Kidney (tissue), 14 donors: Measurements from ENCODE around the gene ITPKB. TPM values are rescaled to one million over a fixed set of nuclear protein-coding genes. Genes with fewer than 3 reads are reported as not detected.
"Not testable (repeated sequence)": the region's sequence is repeated elsewhere in the genome, so short reads cannot be mapped to it uniquely, and the experiment has no call there.

Experiments used
- DNase-seq, 5 donors: peaks; one replicate each; pipeline ENCODE4 v3.0.0-alpha.2; 2013 to 2020
- FAIRE-seq: peaks from 2 replicates; lab custom pipeline; 2012; peaks lifted over from hg19 to GRCh38; lab: Jason Lieb, UNC
- H3K27ac ChIP-seq, 2 donors: one replicate each; pipeline ENCODE4 v1.7.0; 2013; ENCODE audit warnings: low read depth in 2 of 2, low read length in 2 of 2, inconsistent platforms in 1 of 2
- H3K27me3 ChIP-seq: one replicate; pipeline ENCODE4 v1.7.1; 2013; ENCODE audit warnings: low read length, inconsistent platforms; ENCODE audit not compliant: control insufficient read depth, insufficient read depth
- H3K36me3 ChIP-seq, 3 donors: one replicate each; pipeline versions ENCODE4 v1.7.0 to v1.7.1; 2013; ENCODE audit warnings: low read length in 3 of 3, control low read depth in 1 of 3, inconsistent platforms in 1 of 3; ENCODE audit not compliant: insufficient read depth in 3 of 3, control insufficient read depth in 2 of 3
- H3K4me1 ChIP-seq, 3 donors: one replicate each; pipeline versions ENCODE4 v1.7.0 to v1.7.1; 2013; ENCODE audit warnings: low read length in 3 of 3, inconsistent platforms in 1 of 3, low read depth in 1 of 3; ENCODE audit not compliant: control insufficient read depth in 2 of 3, insufficient read depth in 2 of 3
- H3K4me3 ChIP-seq, 3 donors: one replicate each; pipeline versions ENCODE4 v1.7.0 to v1.8.1; 2013; ENCODE audit warnings: low read length in 3 of 3, control low read depth in 1 of 3, inconsistent platforms in 1 of 3
- H3K9ac ChIP-seq, 3 donors: one replicate each; pipeline versions ENCODE4 v1.7.0 to v1.7.1; 2013; ENCODE audit warnings: low read length in 3 of 3, control low read depth in 1 of 3, inconsistent platforms in 1 of 3
- H3K9me3 ChIP-seq, 3 donors: one replicate each; pipeline versions ENCODE4 v1.7.0 to v1.7.1; 2013; ENCODE audit warnings: low read length in 3 of 3, control low read depth in 1 of 3, inconsistent platforms in 1 of 3; ENCODE audit not compliant: control insufficient read depth in 2 of 3, insufficient read depth in 1 of 3
- intact Hi-C: fragments of 100-400 bp; cut with DNase I; formaldehyde crosslinking; loops from one replicate; pipeline ENCODE4 v1.11.1; 2022
- polyA plus RNA-seq: library from polyadenylated mRNA; stranded (reverse); fragments of 350-450 nt; fragmentation: Illumina TruSeq; extraction: RNeasy Lipid Tissue Mini Kit (QIAGEN cat#74804); gene quantifications from one replicate; pipeline ENCODE4 v1.2.3, GENCODE V29; 2014; ENCODE audit warnings: low read depth, low replicate concordance; ENCODE audit not compliant: insufficient read depth
- total RNA-seq: library from RNA; stranded (reverse); fragmentation: NEBNext Ultra II Directional; extraction: Animal tissue kit (Norgen Biotek cat#: 25700); gene quantifications from one replicate; pipeline ENCODE4 v1.2.1, GENCODE V29; 2021
- TF ChIP-seq, protein P1 (sequence below): IDR thresholded peaks from 3 replicates; pipeline ENCODE4 v1.5.1; 2012; ENCODE audit warnings: mild to moderate bottlenecking, moderate library complexity, borderline replicate concordance; ENCODE audit not compliant: insufficient read depth; ENCODE audit errors: extremely low read depth
- donor health status: control.
- donor health status: control.
- donor health status: control.
- donor health status: control.
- donor health status: control.
- donor health status: DM: yes; HTN: yes; CAD: no.
- donor health status: Normal renal cell carcinoma (clear cell type).

Gene ITPKB
- total and polyA plus RNA-seq, 2 donors from 2014 or later = 20.2 to 39.3 TPM

DNA sequence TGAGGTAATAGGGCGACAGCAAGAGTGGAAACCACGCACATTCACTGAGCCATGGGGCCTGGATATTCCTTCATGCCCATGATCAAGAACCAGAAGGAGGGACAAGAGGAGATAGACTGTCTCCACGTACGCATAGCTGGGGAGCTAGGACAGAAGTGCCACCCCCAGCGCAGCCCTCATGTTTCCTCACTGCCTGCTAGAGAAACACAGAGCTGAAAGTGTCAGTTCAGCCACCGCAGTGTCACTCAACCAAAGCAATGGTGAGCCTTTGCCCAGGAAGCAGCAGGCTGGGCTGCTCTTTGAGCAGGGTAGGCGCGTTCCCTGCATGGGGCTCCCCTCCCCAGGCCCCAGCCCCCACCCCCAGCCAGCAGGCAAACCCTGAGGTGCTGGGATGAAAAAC lies 122.0 kb downstream of the ITPKB start:
- FAIRE-seq = no peak

DNA sequence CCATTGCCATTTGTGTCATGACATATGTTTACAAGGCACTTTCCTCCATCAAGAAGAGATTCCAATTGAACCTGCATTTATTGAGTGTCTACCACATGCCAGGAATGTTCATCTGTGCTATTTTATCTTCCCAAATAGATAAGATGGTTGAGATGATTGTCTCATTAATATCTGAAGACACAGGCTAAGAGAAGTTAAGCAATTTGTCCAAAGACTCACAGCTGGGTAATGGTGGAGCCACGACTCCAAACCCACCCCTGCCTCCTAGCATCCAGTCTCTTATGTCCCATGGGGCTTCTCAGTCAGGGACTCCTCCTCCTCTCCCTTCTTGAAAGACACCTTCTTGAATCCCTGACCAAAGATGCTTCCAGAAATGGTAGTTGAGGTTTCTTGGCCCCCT lies 122.4 kb downstream of the ITPKB start:
- intact Hi-C loops = no loop called here
- Histone ChIP-seq H3K4me3 (no peak overlapping the region), H3K9ac (no peak overlapping the region), H3K27ac (no peak overlapping the region), H3K4me1 (no peaks in the 10 kb centered on the region), H3K9me3 (peaks cover 0 to 2% (median 0%) of the 10 kb centered on the region in 3 donors), H3K27me3 (no peaks in the 10 kb centered on the region), H3K36me3 (no peaks in the 10 kb centered on the region)
- DNase-seq (no peak), FAIRE-seq (no peak)
- TF ChIP-seq, protein P1, sequence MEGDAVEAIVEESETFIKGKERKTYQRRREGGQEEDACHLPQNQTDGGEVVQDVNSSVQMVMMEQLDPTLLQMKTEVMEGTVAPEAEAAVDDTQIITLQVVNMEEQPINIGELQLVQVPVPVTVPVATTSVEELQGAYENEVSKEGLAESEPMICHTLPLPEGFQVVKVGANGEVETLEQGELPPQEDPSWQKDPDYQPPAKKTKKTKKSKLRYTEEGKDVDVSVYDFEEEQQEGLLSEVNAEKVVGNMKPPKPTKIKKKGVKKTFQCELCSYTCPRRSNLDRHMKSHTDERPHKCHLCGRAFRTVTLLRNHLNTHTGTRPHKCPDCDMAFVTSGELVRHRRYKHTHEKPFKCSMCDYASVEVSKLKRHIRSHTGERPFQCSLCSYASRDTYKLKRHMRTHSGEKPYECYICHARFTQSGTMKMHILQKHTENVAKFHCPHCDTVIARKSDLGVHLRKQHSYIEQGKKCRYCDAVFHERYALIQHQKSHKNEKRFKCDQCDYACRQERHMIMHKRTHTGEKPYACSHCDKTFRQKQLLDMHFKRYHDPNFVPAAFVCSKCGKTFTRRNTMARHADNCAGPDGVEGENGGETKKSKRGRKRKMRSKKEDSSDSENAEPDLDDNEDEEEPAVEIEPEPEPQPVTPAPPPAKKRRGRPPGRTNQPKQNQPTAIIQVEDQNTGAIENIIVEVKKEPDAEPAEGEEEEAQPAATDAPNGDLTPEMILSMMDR = no peak

More for the DNA sequence above, 122.0 kb downstream of the ITPKB start:
- Histone ChIP-seq H3K27me3 (no peaks in the 10 kb centered on the region), H3K4me1 (no peaks in the 10 kb centered on the region), H3K9me3 (peaks cover 0 to 7% (median 0%) of the 10 kb centered on the region in 3 donors), H3K4me3 (no peak overlapping the region), H3K27ac (no peak overlapping the region), H3K9ac (no peak overlapping the region), H3K36me3 (no peaks in the 10 kb centered on the region)
- TF ChIP-seq, protein P1 = no peak
- intact Hi-C loops = no loop called here
- DNase-seq = peak in 1 of 5 donors; percentile 22

DNA sequence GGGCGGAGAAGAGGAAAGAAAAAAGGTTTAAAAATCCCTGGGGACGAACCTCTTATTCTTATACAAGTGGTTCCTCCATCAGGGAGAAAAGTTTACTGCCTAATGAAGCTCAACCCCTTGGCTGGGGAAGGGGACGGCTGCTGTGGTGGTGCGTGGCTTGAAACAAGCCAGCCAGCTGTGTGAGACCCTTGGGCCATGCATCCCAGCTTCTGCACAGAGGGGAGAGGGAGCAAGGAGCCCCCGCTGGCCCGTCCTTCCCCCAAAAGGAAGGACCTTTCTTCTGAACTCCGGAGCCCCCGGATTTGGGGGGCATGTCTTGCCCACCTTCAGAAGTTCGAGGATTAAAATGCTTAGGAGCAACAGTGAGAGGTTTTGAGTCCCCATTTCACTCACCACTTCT lies 123.2 kb downstream of the ITPKB start:
- Histone ChIP-seq H3K9ac (no peak overlapping the region), H3K27ac (no peak overlapping the region), H3K4me3 (no peak overlapping the region), H3K9me3 (no peaks in the 10 kb centered on the region), H3K4me1 (no peaks in the 10 kb centered on the region), H3K36me3 (no peaks in the 10 kb centered on the region), H3K27me3 (no peaks in the 10 kb centered on the region)
- intact Hi-C loops = no loop called here
- DNase-seq (no peak), FAIRE-seq (no peak)
- TF ChIP-seq, protein P1 = no peak

DNA sequence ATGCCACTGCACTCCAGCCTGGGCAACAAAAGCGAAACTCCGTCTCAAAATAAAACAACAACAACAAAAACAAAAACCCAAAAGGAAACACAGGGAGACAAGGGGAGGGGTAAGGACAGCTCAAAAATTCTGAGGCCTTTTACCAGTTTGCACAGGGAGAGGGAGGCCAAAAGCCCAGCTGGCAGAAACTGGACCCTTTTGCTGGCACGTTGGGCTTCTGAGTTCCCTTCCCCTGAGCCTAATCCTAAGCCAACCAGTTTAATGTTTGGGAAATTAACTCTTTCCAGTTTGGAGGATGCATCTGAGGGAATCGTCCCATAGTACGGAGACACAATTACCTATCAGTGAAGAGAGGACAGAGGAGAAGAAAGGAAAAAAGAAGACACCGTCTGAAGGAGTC lies 127.1 kb downstream of the ITPKB start:
- intact Hi-C loops, H3K27me3 ChIP-seq, H3K9me3 ChIP-seq, H3K36me3 ChIP-seq, H3K9ac ChIP-seq, FAIRE-seq, H3K4me1 ChIP-seq, DNase-seq, H3K4me3 ChIP-seq, H3K27ac ChIP-seq: not testable (repeated sequence)
